Measurements from ENCODE around the gene IFI27L2. TPM values are rescaled to one million over a fixed set of nuclear protein-coding genes. Genes with fewer than 3 reads are reported as not detected.
"Not testable (repeated sequence)": the region's sequence is repeated elsewhere in the genome, so short reads cannot be mapped to it uniquely, and the experiment has no call there.

IFI27L2 gene
- total and polyA plus RNA-seq, 2 experiments from 2014 or later: 23.4 to 38.5 TPM

- no peak overlapping the region for H3K27ac Mint-ChIP-seq
- H3K27me3 Mint-ChIP-seq (ENCODE audit: insufficient read depth, low read depth, poor library complexity): no peaks in the 10 kb centered on the region
- peaks cover 5% of the 10 kb centered on the region; the same call in 2 of the 3 replicates for H3K36me3 Mint-ChIP-seq (ENCODE audit: low read depth)
- no peaks in the 10 kb centered on the region for H3F3A ChIP-seq (replicated peaks; ENCODE audit: low read depth)
- ATAC-seq (no peak), DNase-seq (ENCODE audit: low spot score) (no peak)
- H3K9me2 ChIP-seq (ENCODE audit: insufficient read depth): peaks cover 3% of the 10 kb centered on the region; the same call in 1 of the 2 replicates
- peaks cover 4% of the 10 kb centered on the region; the same call in 1 of the 2 replicates for H3K36me3 ChIP-seq (ENCODE audit: insufficient read depth)
- no peak overlapping the region for H3K27ac ChIP-seq (ENCODE audit: low read depth)
- no peaks in the 10 kb centered on the region; the same call in 2 of the 3 replicates for H3K4me1 Mint-ChIP-seq
- H3K9me3 Mint-ChIP-seq: peaks cover 21% of the 10 kb centered on the region
- H3K4me2 ChIP-seq: no peak overlapping the region
- H3K4me1 ChIP-seq (ENCODE audit: insufficient read depth): no peaks in the 10 kb centered on the region
- no peak overlapping the region for H3K4me3 ChIP-seq
- no peaks in the 10 kb centered on the region for H3K79me2 ChIP-seq (replicated peaks; ENCODE audit: insufficient read depth)
- no peak overlapping the region for H3K4me3 Mint-ChIP-seq
- TF ChIP-seq EZH2phosphoT487 (IDR thresholded peaks at IDR 0.05; ENCODE audit: unreplicated experiment) (no peak), ETS1 (IDR thresholded peaks at IDR 0.05) (no peak), ZNF331 (CRISPR knock-in tag; IDR thresholded peaks at IDR 0.05; ENCODE audit: low read depth) (no peak), EZH2 (IDR thresholded peaks at IDR 0.05; ENCODE audit: low read depth, unreplicated experiment) (no peak)
- H4K20me1 ChIP-seq (replicated peaks; ENCODE audit: insufficient read depth): no peaks in the 10 kb centered on the region
- no peak overlapping the region for H2AFZ ChIP-seq
- no peaks in the 10 kb centered on the region for H3K27me3 ChIP-seq (ENCODE audit: insufficient read depth)
Observed at GRCh38 chr14:94157197-94157596, 27.8 kb upstream of the IFI27L2 start.

- not testable (repeated sequence) for H3F3A ChIP-seq (replicated peaks; ENCODE audit: low read depth); H3K27ac ChIP-seq (ENCODE audit: low read depth); H3K27me3 Mint-ChIP-seq (ENCODE audit: insufficient read depth, low read depth, poor library complexity); DNase-seq (ENCODE audit: low spot score); H3K27me3 ChIP-seq (ENCODE audit: insufficient read depth); H3K4me1 Mint-ChIP-seq; H2AFZ ChIP-seq; H3K4me1 ChIP-seq (ENCODE audit: insufficient read depth); H3K4me2 ChIP-seq; H3K79me2 ChIP-seq (replicated peaks; ENCODE audit: insufficient read depth); H3K36me3 Mint-ChIP-seq (ENCODE audit: low read depth); ATAC-seq; H3K9me2 ChIP-seq (ENCODE audit: insufficient read depth); H3K4me3 ChIP-seq; H4K20me1 ChIP-seq (replicated peaks; ENCODE audit: insufficient read depth); H3K27ac Mint-ChIP-seq; H3K36me3 ChIP-seq (ENCODE audit: insufficient read depth); H3K4me3 Mint-ChIP-seq
- peaks cover 21% of the 10 kb centered on the region for H3K9me3 Mint-ChIP-seq
Observed at GRCh38 chr14:94156143-94156542, 26.7 kb upstream of the IFI27L2 start.

DNA sequence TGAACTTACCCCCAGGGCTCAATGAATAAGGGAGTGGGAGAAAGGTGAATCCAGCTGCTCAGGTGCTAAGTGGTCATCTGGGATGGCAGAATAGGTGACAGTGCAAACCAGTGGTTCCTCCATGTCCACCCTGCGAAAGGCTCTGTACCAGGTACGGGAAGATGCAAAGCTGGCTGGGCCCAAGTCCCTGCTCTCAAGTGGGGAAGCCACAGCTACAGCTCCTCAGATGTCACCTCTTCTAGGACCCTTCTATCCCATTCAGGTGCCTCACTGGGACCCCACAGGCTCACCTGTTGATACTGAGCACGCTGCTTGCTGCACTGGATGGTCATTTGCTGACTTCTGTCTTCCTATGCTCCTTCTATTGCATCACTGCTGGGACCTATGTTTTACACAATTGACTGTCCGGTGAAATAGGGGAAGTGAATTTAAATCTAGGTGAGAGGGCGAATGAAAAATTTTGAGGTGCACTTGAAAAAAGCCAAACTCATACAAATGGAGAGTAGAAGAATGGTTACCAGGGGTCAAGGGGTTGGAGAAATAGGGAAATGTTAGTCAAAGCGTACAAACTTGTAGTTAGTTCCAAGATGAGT is 24.4 kb upstream of the IFI27L2 start:
- no peaks in the 10 kb centered on the region for H4K20me1 ChIP-seq (replicated peaks; ENCODE audit: insufficient read depth)
- no peak for TF ChIP-seq EZH2 (IDR thresholded peaks at IDR 0.05; ENCODE audit: low read depth, unreplicated experiment)
- no peak for TF ChIP-seq NANOG (IDR thresholded peaks at IDR 0.05; ENCODE audit: borderline replicate concordance)
- no peak for TF ChIP-seq POLR2AphosphoS5 (IDR thresholded peaks at IDR 0.05; ENCODE audit: low read depth)
- TF ChIP-seq ZNF331 (CRISPR knock-in tag; IDR thresholded peaks at IDR 0.05; ENCODE audit: low read depth): no peak
- TF ChIP-seq CREB1 (CRISPR knock-in tag; IDR thresholded peaks at IDR 0.05; ENCODE audit: low read depth): no peak
- TF ChIP-seq, protein P1, sequence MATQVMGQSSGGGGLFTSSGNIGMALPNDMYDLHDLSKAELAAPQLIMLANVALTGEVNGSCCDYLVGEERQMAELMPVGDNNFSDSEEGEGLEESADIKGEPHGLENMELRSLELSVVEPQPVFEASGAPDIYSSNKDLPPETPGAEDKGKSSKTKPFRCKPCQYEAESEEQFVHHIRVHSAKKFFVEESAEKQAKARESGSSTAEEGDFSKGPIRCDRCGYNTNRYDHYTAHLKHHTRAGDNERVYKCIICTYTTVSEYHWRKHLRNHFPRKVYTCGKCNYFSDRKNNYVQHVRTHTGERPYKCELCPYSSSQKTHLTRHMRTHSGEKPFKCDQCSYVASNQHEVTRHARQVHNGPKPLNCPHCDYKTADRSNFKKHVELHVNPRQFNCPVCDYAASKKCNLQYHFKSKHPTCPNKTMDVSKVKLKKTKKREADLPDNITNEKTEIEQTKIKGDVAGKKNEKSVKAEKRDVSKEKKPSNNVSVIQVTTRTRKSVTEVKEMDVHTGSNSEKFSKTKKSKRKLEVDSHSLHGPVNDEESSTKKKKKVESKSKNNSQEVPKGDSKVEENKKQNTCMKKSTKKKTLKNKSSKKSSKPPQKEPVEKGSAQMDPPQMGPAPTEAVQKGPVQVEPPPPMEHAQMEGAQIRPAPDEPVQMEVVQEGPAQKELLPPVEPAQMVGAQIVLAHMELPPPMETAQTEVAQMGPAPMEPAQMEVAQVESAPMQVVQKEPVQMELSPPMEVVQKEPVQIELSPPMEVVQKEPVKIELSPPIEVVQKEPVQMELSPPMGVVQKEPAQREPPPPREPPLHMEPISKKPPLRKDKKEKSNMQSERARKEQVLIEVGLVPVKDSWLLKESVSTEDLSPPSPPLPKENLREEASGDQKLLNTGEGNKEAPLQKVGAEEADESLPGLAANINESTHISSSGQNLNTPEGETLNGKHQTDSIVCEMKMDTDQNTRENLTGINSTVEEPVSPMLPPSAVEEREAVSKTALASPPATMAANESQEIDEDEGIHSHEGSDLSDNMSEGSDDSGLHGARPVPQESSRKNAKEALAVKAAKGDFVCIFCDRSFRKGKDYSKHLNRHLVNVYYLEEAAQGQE (IDR thresholded peaks at IDR 0.05; ENCODE audit: unreplicated experiment): no peak
- TF ChIP-seq, protein P2, sequence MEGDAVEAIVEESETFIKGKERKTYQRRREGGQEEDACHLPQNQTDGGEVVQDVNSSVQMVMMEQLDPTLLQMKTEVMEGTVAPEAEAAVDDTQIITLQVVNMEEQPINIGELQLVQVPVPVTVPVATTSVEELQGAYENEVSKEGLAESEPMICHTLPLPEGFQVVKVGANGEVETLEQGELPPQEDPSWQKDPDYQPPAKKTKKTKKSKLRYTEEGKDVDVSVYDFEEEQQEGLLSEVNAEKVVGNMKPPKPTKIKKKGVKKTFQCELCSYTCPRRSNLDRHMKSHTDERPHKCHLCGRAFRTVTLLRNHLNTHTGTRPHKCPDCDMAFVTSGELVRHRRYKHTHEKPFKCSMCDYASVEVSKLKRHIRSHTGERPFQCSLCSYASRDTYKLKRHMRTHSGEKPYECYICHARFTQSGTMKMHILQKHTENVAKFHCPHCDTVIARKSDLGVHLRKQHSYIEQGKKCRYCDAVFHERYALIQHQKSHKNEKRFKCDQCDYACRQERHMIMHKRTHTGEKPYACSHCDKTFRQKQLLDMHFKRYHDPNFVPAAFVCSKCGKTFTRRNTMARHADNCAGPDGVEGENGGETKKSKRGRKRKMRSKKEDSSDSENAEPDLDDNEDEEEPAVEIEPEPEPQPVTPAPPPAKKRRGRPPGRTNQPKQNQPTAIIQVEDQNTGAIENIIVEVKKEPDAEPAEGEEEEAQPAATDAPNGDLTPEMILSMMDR (conservative IDR thresholded peaks at IDR 0.05; ENCODE audit: low read depth in 2 of 2): no peak
- TF ChIP-seq STAT1 (IDR thresholded peaks at IDR 0.05; ENCODE audit: unreplicated experiment): no peak
- no peak for TF ChIP-seq EZH2phosphoT487 (IDR thresholded peaks at IDR 0.05; ENCODE audit: unreplicated experiment)
- ATAC-seq: no peak

More for the DNA sequence above, 24.4 kb upstream of the IFI27L2 start:
- no peak overlapping the region for H3K4me3 ChIP-seq
- no peaks in the 10 kb centered on the region for H3F3A ChIP-seq (replicated peaks; ENCODE audit: low read depth)
- no peak overlapping the region for H2AFZ ChIP-seq
- no peak overlapping the region for H3K4me3 Mint-ChIP-seq
- no peak overlapping the region for H3K27ac ChIP-seq (ENCODE audit: low read depth)
- no peak overlapping the region for H3K4me2 ChIP-seq
- H3K79me2 ChIP-seq (replicated peaks; ENCODE audit: insufficient read depth): no peaks in the 10 kb centered on the region
- peaks cover 5% of the 10 kb centered on the region; the same call in 2 of the 3 replicates for H3K36me3 Mint-ChIP-seq (ENCODE audit: low read depth)
- no peaks in the 10 kb centered on the region for H3K27me3 ChIP-seq (ENCODE audit: insufficient read depth)
- peaks cover 4% of the 10 kb centered on the region; the same call in 1 of the 2 replicates for H3K36me3 ChIP-seq (ENCODE audit: insufficient read depth)
- no peaks in the 10 kb centered on the region for H3K4me1 ChIP-seq (ENCODE audit: insufficient read depth)
- no peaks in the 10 kb centered on the region for H3K27me3 Mint-ChIP-seq (ENCODE audit: insufficient read depth, low read depth, poor library complexity)
- no peak overlapping the region for H3K27ac Mint-ChIP-seq
- H3K4me1 Mint-ChIP-seq: no peaks in the 10 kb centered on the region; the same call in 2 of the 3 replicates
- no peak for DNase-seq (ENCODE audit: low spot score)
- peaks cover 3% of the 10 kb centered on the region; the same call in 1 of the 2 replicates for H3K9me2 ChIP-seq (ENCODE audit: insufficient read depth)
- peaks cover 21% of the 10 kb centered on the region for H3K9me3 Mint-ChIP-seq
